ENCODE measurements around the gene RAD51D.

GRCh38 chr17:35166526-35166925 lies 46.9 kb upstream of the RAD51D start:
- TF ChIP-seq CTCF (IDR thresholded peaks at IDR 0.05; ENCODE audit: low read depth, low read length): no peak
- TF ChIP-seq EZH2phosphoT487 (IDR thresholded peaks at IDR 0.05; ENCODE audit: low read depth): no peak

Data from OCI-LY3 (cell line).